Measurements from ENCODE around the gene RPL35A.

Gene RPL35A

GRCh38 chr3:197936819-197937384, 13.1 kb upstream of the RPL35A start:
- no peak for DNase-seq
- Histone ChIP-seq H3K27me3 (replicated peaks) (no peaks in the 10 kb centered on the region), H3K4me3 (ENCODE audit: low read depth, low read length) (no peak overlapping the region), H3K27ac (no peak overlapping the region), H3K36me3 (replicated peaks) (no peaks in the 10 kb centered on the region)
- no peak for TF ChIP-seq CTCF (IDR thresholded peaks at IDR 0.05; ENCODE audit: low read depth, low read length, missing control alignments)
- in situ Hi-C loops (cut with HindIII; ENCODE audit: low pct_ligation_motif_present, low sequenced_read_pairs): no loop called here

GRCh38 chr3:197940745-197941384, 9.1 kb upstream of the RPL35A start:
- in situ Hi-C loops (cut with HindIII; ENCODE audit: low pct_ligation_motif_present, low sequenced_read_pairs): no loop called here
- no peak overlapping the region for H3K4me3 ChIP-seq (ENCODE audit: low read depth, low read length)
- no peaks in the 10 kb centered on the region for H3K36me3 ChIP-seq (replicated peaks)
- TF ChIP-seq CTCF (IDR thresholded peaks at IDR 0.05; ENCODE audit: low read depth, low read length, missing control alignments): no peak
- no peak overlapping the region for H3K27ac ChIP-seq
- no peak for DNase-seq
- H3K27me3 ChIP-seq (replicated peaks): no peaks in the 10 kb centered on the region

- Histone ChIP-seq H3K27ac (no peak overlapping the region), H3K4me3 (ENCODE audit: low read depth, low read length) (no peak overlapping the region), H3K36me3 (replicated peaks) (no peaks in the 10 kb centered on the region), H3K27me3 (replicated peaks) (no peaks in the 10 kb centered on the region)
- peak; percentile 79 for TF ChIP-seq CTCF (IDR thresholded peaks at IDR 0.05; ENCODE audit: low read depth, low read length, missing control alignments)
- in situ Hi-C loops (cut with HindIII; ENCODE audit: low pct_ligation_motif_present, low sequenced_read_pairs): no loop called here
- peak; percentile 47 for DNase-seq
These were observed 6.9 kb upstream of the RPL35A start for GRCh38 chr3:197942956-197943556.

- no peak for TF ChIP-seq CTCF (IDR thresholded peaks at IDR 0.05; ENCODE audit: low read depth, low read length, missing control alignments)
- Histone ChIP-seq H3K4me3 (ENCODE audit: low read depth, low read length) (peak overlapping the region; percentile 98), H3K27me3 (replicated peaks) (no peaks in the 10 kb centered on the region), H3K36me3 (replicated peaks) (peaks cover 37% of the 10 kb centered on the region), H3K27ac (peak overlapping the region; percentile 99)
- in situ Hi-C loops (cut with HindIII; ENCODE audit: low pct_ligation_motif_present, low sequenced_read_pairs): no loop called here
- DNase-seq: no peak
These were observed 706 bp upstream of the RPL35A start for GRCh38 chr3:197949191-197949777.

- Histone ChIP-seq H3K27me3 (replicated peaks) (no peaks in the 10 kb centered on the region), H3K4me3 (ENCODE audit: low read depth, low read length) (peak overlapping the region; percentile 98), H3K27ac (peak overlapping the region; percentile 99), H3K36me3 (replicated peaks) (peaks cover 50% of the 10 kb centered on the region)
- no peak for TF ChIP-seq CTCF (IDR thresholded peaks at IDR 0.05; ENCODE audit: low read depth, low read length, missing control alignments)
- in situ Hi-C loops (cut with HindIII; ENCODE audit: low pct_ligation_motif_present, low sequenced_read_pairs): no loop called here
- DNase-seq: no peak
These were observed 679 bp downstream of the RPL35A start for GRCh38 chr3:197950677-197951061.

All from brain microvascular endothelial cell (primary cell).